GM12878 (cell line): Measurements from ENCODE around the gene JAKMIP1. TPM values are rescaled to one million over a fixed set of nuclear protein-coding genes. Genes with fewer than 3 reads are reported as not detected.

ENCODE experiments used
- ATAC-seq: fragments of 200-7000 bp; cut with Tn5 transposase; 3 replicates; pipeline ENCODE4 v1.9.1; 2020; ENCODE audit warnings: mild to moderate bottlenecking, moderate library complexity
- BruUV-seq: library from RNA; stranded (reverse); fragments of 400-500 nt; replicated peaks from 2 replicates; lab custom pipeline; 2021; lab: Mats Ljungman, UMichigan
- CTCF ChIA-PET: fragments of 300-600 bp; sonication (Branson Sonifier 250); formaldehyde crosslinking; extraction: SDS; loops from one replicate; lab custom pipeline; 2021; ENCODE audit warnings: inconsistent platforms; lab: Yijun Ruan, JAX
- POLR2A ChIA-PET: fragments of 350-600 bp; formaldehyde crosslinking; extraction: SDS; loops from one replicate; lab custom pipeline; 2021; ENCODE audit warnings: inconsistent platforms; lab: Charles Lee
- RAD21 ChIA-PET: fragments of 300-600 bp; sonication (Branson Sonifier 250); formaldehyde crosslinking; loops from one replicate; lab custom pipeline; 2023; ENCODE audit warnings: antibody characterized with exemption; ENCODE audit not compliant: unreplicated experiment; lab: Charles Lee
- SMC1A ChIA-PET: fragments of 300-600 bp; sonication (Branson Sonifier 250); formaldehyde crosslinking; loops from one replicate; lab custom pipeline; 2023; ENCODE audit not compliant: unreplicated experiment, uncharacterized antibody; lab: Charles Lee
- DNase-seq: peaks from one replicate; pipeline ENCODE4 v3.0.0-alpha.2; 2011; ENCODE audit warnings: low read depth, low spot score
- FAIRE-seq: peaks from 3 replicates; lab custom pipeline; 2011; peaks lifted over from hg19 to GRCh38; lab: Jason Lieb, UNC
- H2AFZ ChIP-seq: 2 replicates; pipeline ENCODE4 v1.6.0; 2011; ENCODE audit warnings: low read depth, low read length, control low read depth; ENCODE audit not compliant: control insufficient read depth
- H3K27ac ChIP-seq: 2 replicates; pipeline ENCODE4 v1.5.1; 2011; ENCODE audit warnings: control low read depth; ENCODE audit not compliant: control insufficient read depth, insufficient read depth
- H3K27me3 ChIP-seq, 2 experiments: replicated peaks in 1 of 2; 2 replicates each; pipeline versions ENCODE4 v1.6.0 to v1.6.1; 2011; ENCODE audit warnings: low read length in 1 of 2; ENCODE audit not compliant: control insufficient read depth in 2 of 2, insufficient read depth in 2 of 2
- H3K36me3 ChIP-seq, 2 experiments: 2 replicates each; pipeline ENCODE4 v1.5.1; 2011; ENCODE audit warnings: low read length in 1 of 2; ENCODE audit not compliant: control insufficient read depth in 2 of 2, insufficient read depth in 2 of 2
- H3K4me1 ChIP-seq: 2 replicates; pipeline ENCODE4 v1.6.1; 2011; ENCODE audit warnings: mild to moderate bottlenecking, low read length, moderate library complexity, mixed read lengths; ENCODE audit not compliant: control insufficient read depth, insufficient read depth
- H3K4me2 ChIP-seq: 2 replicates; pipeline ENCODE4 v1.6.0; 2011; ENCODE audit warnings: control low read depth; ENCODE audit not compliant: control insufficient read depth, insufficient read depth
- H3K4me3 ChIP-seq: fragments of 200-600 bp; sonication (generic); 2 replicates; pipeline ENCODE4 v1.5.1; 2016
- H3K79me2 ChIP-seq: 2 replicates; pipeline ENCODE4 v1.6.0; 2011; ENCODE audit warnings: low read length; ENCODE audit not compliant: control insufficient read depth, insufficient read depth
- H3K9ac ChIP-seq: 2 replicates; pipeline ENCODE4 v1.8.0; 2011; ENCODE audit warnings: low read length, control low read depth, mixed read lengths; ENCODE audit not compliant: control insufficient read depth, insufficient read depth
- H3K9me3 ChIP-seq: replicated peaks from 3 replicates; pipeline ENCODE4 v1.5.1; 2011; ENCODE audit warnings: mild to moderate bottlenecking, low read length; ENCODE audit not compliant: control insufficient read depth, insufficient read depth
- H4K20me1 ChIP-seq: 2 replicates; pipeline ENCODE4 v1.6.0; 2011; ENCODE audit not compliant: control insufficient read depth, insufficient read depth
- CHD4 ChIP-seq: fragments of 200-600 bp; sonication (generic); IDR thresholded peaks from 2 replicates; pipeline ENCODE4 v1.6.1; 2016; ENCODE audit warnings: mild to moderate bottlenecking
- GATAD2B ChIP-seq: fragments of 450-650 bp; conservative IDR thresholded peaks from 2 replicates; pipeline ENCODE4 v1.6.1; 2017; ENCODE audit warnings: low read depth, mild to moderate bottlenecking, moderate library complexity
- NFIC ChIP-seq: IDR thresholded peaks from 2 replicates; pipeline ENCODE4 v1.6.1; 2012; ENCODE audit warnings: low read depth, mild to moderate bottlenecking, inconsistent platforms, low read length, moderate library complexity
- NR2C1 ChIP-seq: fragments of 450-650 bp; IDR thresholded peaks from 2 replicates; pipeline ENCODE4 v1.6.1; 2017; ENCODE audit warnings: antibody characterized with exemption, mild to moderate bottlenecking, moderate library complexity
- NR2C2 ChIP-seq: IDR thresholded peaks from 2 replicates; pipeline ENCODE4 v1.6.1; 2011; ENCODE audit warnings: borderline replicate concordance, low read depth; ENCODE audit not compliant: control insufficient read depth, insufficient read length
- NR2F1 ChIP-seq: fragments of 450-650 bp; conservative IDR thresholded peaks from 2 replicates; pipeline ENCODE4 v1.6.1; 2017; ENCODE audit warnings: mild to moderate bottlenecking
- PAX5 ChIP-seq: IDR thresholded peaks from 2 replicates; pipeline ENCODE4 v1.6.1; 2011; ENCODE audit warnings: low read depth, low read length, borderline replicate concordance
- PAX8 ChIP-seq: fragments of 450-650 bp; IDR thresholded peaks from 2 replicates; pipeline ENCODE4 v1.6.1; 2017; ENCODE audit warnings: mild to moderate bottlenecking, moderate library complexity
- POLR2A ChIP-seq: IDR thresholded peaks from 2 replicates; pipeline ENCODE4 v1.6.1; 2011; ENCODE audit warnings: low read depth, mild to moderate bottlenecking, low read length
- RELA ChIP-seq: fragments of 450-650 bp; IDR thresholded peaks from 2 replicates; pipeline ENCODE4 v1.8.0; 2014; ENCODE audit warnings: borderline replicate concordance; ENCODE audit not compliant: partially characterized antibody
- SMARCA5 ChIP-seq: fragments of 450-650 bp; IDR thresholded peaks from 2 replicates; pipeline ENCODE4 v1.6.1; 2017; ENCODE audit warnings: mild to moderate bottlenecking
- TAF1 ChIP-seq: IDR thresholded peaks from 2 replicates; pipeline ENCODE4 v1.6.1; 2011; ENCODE audit warnings: mild to moderate bottlenecking, low read depth, low read length, borderline replicate concordance
- ZNF274 ChIP-seq: IDR thresholded peaks from one replicate; pipeline ENCODE4 v1.8.0; 2011; ENCODE audit not compliant: insufficient read length, insufficient read depth
- WGBS: methylation state at CpG from one replicate; pipeline ENCODE4 v1.1.6; 2016; ENCODE audit warnings: low lambda C conversion rate; ENCODE audit not compliant: insufficient replicate concordance, insufficient coverage; ENCODE audit errors: missing lambda C conversion rate; 5-methylcytosine and 5-hydroxymethylcytosine counted together
- in situ Hi-C: fragments of 300-500 bp; cut with MboI; formaldehyde crosslinking; loops from 9 replicates; pipeline ENCODE4 v1.14.3; 2018; ENCODE audit warnings: mixed read lengths
- intact Hi-C: fragments of 100-400 bp; cut with micrococcal nuclease; formaldehyde crosslinking; loops from one replicate; pipeline ENCODE4 v1.14.2; 2022; ENCODE audit not compliant: unreplicated experiment
- polyA plus RNA-seq, 11 experiments: library from polyadenylated mRNA; depleted of rRNA in 4 of 11; unstranded in 6 of 11; stranded (reverse) in 5 of 11; fragments of >200 nt; fragmentation: Nextera tagmentation in 4 of 11; fragmentation: Illumina TruSeq in 1 of 11; extraction: Ambion mirVana in 4 of 11; extraction: Trizol in 1 of 11; gene quantifications; 1 replicate in 1 of 11; 2 replicates in 10 of 11; pipeline versions ENCODE4 v1.2.1 to v1.2.3, GENCODE V29; 2011 to 2016; ENCODE audit warnings: inconsistent platforms in 2 of 11, missing spikeins in 2 of 11, low read depth in 1 of 11
- total RNA-seq, 4 experiments: library from RNA; depleted of rRNA in 3 of 4; stranded (reverse); fragments of >200 nt in 3 of 4; fragmentation: Illumina TruSeq in 1 of 4; extraction: Trizol in 1 of 4; gene quantifications; 2 replicates each; pipeline versions ENCODE4 v1.2.1 to v1.2.3, GENCODE V29; 2013 to 2021
- TF ChIP-seq, protein P1 (sequence below): fragments of 450-650 bp; IDR thresholded peaks from 2 replicates; pipeline ENCODE4 v1.6.1; 2016; ENCODE audit warnings: mild to moderate bottlenecking
- TF ChIP-seq, protein P2 (sequence below): fragments of 450-650 bp; IDR thresholded peaks from 2 replicates; pipeline ENCODE4 v1.6.1; 2017; ENCODE audit warnings: low read depth, mild to moderate bottlenecking, moderate library complexity

The JAKMIP1 gene
- total and polyA plus RNA-seq, 10 of the 15 experiments (the other 5 are each of a cell fraction or from before 2014, with no cell fraction given), result 0.52 to 16.7 (median 12.3) TPM

DNA sequence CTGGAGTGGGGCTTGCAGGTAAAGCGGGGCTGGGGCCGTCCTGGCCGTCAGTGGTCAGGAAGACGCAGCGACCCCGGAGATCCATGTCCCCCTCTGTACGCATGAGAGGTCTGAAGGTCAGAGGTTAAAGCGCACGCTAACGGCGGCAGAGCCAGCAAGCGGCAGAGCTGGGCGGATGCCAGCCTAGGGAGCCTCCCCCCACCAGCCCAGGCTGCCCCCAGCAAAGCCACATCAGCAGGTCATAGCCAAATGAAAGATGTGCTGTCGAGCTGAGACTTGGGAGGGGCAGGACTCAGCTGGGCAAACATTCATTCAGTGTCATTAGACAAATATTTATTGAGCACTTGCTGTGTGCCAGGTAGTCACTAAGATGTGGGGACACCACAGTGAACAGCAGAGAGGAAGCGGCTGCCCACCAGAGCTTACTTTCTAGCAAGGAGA is 593 bp upstream of the JAKMIP1 start:
- H2AFZ ChIP-seq, result peak overlapping the region; percentile 88
- SMC1A ChIA-PET, result interaction anchor here (0.6 to 10.3 kb wide), 12 partner anchors 8 to 113 kb away, joined by 3 to 161 read pairs (median 4); no protein-coding TSS in a partner anchor
- CTCF ChIA-PET, result interaction anchor here (0.6 to 4.1 kb wide), 8 partner anchors 16 to 505 kb away, joined by 3 to 34 read pairs (median 3); no protein-coding TSS in a partner anchor
- ATAC-seq (peak; percentile 39), DNase-seq (no peak), FAIRE-seq (no peak)
- peak overlapping the region; percentile 94 for H3K9ac ChIP-seq
- WGBS, result 1% methylated on average over 15 of the region's 15 CpGs
- in situ Hi-C loops, result no loop called here
- peaks cover 35% of the 10 kb centered on the region for H3K4me1 ChIP-seq
- H3K27ac ChIP-seq, result peak overlapping the region; percentile 85
- TF ChIP-seq RELA, result peak; percentile 49
- TF ChIP-seq, protein P1, sequence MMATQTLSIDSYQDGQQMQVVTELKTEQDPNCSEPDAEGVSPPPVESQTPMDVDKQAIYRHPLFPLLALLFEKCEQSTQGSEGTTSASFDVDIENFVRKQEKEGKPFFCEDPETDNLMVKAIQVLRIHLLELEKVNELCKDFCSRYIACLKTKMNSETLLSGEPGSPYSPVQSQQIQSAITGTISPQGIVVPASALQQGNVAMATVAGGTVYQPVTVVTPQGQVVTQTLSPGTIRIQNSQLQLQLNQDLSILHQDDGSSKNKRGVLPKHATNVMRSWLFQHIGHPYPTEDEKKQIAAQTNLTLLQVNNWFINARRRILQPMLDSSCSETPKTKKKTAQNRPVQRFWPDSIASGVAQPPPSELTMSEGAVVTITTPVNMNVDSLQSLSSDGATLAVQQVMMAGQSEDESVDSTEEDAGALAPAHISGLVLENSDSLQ, result no peak
- peak; percentile 78 for TF ChIP-seq NR2C1
- no peak for TF ChIP-seq TAF1
- TF ChIP-seq ZNF274, result no peak
- TF ChIP-seq, protein P2, sequence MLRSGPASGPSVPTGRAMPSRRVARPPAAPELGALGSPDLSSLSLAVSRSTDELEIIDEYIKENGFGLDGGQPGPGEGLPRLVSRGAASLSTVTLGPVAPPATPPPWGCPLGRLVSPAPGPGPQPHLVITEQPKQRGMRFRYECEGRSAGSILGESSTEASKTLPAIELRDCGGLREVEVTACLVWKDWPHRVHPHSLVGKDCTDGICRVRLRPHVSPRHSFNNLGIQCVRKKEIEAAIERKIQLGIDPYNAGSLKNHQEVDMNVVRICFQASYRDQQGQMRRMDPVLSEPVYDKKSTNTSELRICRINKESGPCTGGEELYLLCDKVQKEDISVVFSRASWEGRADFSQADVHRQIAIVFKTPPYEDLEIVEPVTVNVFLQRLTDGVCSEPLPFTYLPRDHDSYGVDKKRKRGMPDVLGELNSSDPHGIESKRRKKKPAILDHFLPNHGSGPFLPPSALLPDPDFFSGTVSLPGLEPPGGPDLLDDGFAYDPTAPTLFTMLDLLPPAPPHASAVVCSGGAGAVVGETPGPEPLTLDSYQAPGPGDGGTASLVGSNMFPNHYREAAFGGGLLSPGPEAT, result no peak
- no peak for TF ChIP-seq CHD4
- TF ChIP-seq GATAD2B, result peak; percentile 24; the same call in 1 of the 2 replicates
- no peak for TF ChIP-seq SMARCA5
- peak; percentile 94 for TF ChIP-seq NR2F1
- TF ChIP-seq NFIC, result no peak
- no peak for TF ChIP-seq PAX8
- TF ChIP-seq POLR2A, result no peak
- peak; percentile 46; the same call in 1 of the 2 replicates for TF ChIP-seq PAX5
- TF ChIP-seq NR2C2, result peak; percentile 57
- H3K4me2 ChIP-seq, result peak overlapping the region; percentile 99
- intact Hi-C loops, result no loop called here
- peak overlapping the region; percentile 98 for H3K4me3 ChIP-seq
- H3K36me3 ChIP-seq, result no peaks in the 10 kb centered on the region; a peak in 1 of 4 replicates
- no TSS peak for BruUV-seq
- RAD21 ChIA-PET, result interaction anchor here (0.6 to 8.0 kb wide), 17 partner anchors 8 to 374 kb away, joined by 3 to 120 read pairs (median 5); partner anchors contain the start of genes MAN2B2 and WFS1
- no peaks in the 10 kb centered on the region for H4K20me1 ChIP-seq
- H3K79me2 ChIP-seq, result peaks cover 16% of the 10 kb centered on the region
- peaks cover 3% of the 10 kb centered on the region; the same call in 2 of the 3 replicates for H3K9me3 ChIP-seq
- H3K27me3 ChIP-seq, result no peaks in the 10 kb centered on the region
- POLR2A ChIA-PET, result interaction anchor here (0.9 to 5.2 kb wide), 9 partner anchors 8 to 78 kb away, joined by 3 to 84 read pairs (median 5); partner anchors contain the start of gene WFS1
